Measurements from ENCODE around the gene GPR31.

GPR31 gene

GRCh38 chr6:167154291-167154690 lies 3.5 kb downstream of the GPR31 start:
- no peaks in the 10 kb centered on the region for H3K27me3 ChIP-seq
- no peaks in the 10 kb centered on the region for H3K36me3 ChIP-seq
- H3K4me1 ChIP-seq = no peaks in the 10 kb centered on the region

GRCh38 chr6:167153521-167153959 lies 4.2 kb downstream of the GPR31 start:
- no peak overlapping the region for H3K4me3 ChIP-seq (ENCODE audit: low read depth, low read length)
- H3K9me3 ChIP-seq = no peaks in the 10 kb centered on the region
- TF ChIP-seq CTCF (IDR thresholded peaks at IDR 0.05; ENCODE audit: low read depth, low read length) = no peak
- no peak for DNase-seq
- H3K36me3 ChIP-seq = no peaks in the 10 kb centered on the region
- H3K27me3 ChIP-seq = no peaks in the 10 kb centered on the region
- no peaks in the 10 kb centered on the region for H3K4me1 ChIP-seq

More at GRCh38 chr6:167154291-167154690, 3.5 kb downstream of the GPR31 start:
- H3K4me3 ChIP-seq (ENCODE audit: low read depth, low read length) = no peak overlapping the region
- H3K9me3 ChIP-seq = no peaks in the 10 kb centered on the region
- TF ChIP-seq CTCF (IDR thresholded peaks at IDR 0.05; ENCODE audit: low read depth, low read length) = no peak
- DNase-seq = no peak

- Histone ChIP-seq H3K9me3 (no peaks in the 10 kb centered on the region), H3K4me3 (ENCODE audit: low read depth, low read length) (no peak overlapping the region), H3K36me3 (no peaks in the 10 kb centered on the region), H3K4me1 (no peaks in the 10 kb centered on the region), H3K27me3 (no peaks in the 10 kb centered on the region)
- no peak for TF ChIP-seq CTCF (IDR thresholded peaks at IDR 0.05; ENCODE audit: low read depth, low read length)
- DNase-seq = no peak
These were observed 4.9 kb downstream of the GPR31 start for GRCh38 chr6:167152862-167153261.

GRCh38 chr6:167151648-167152047 lies 6.1 kb downstream of the GPR31 start:
- H3K4me1 ChIP-seq = no peaks in the 10 kb centered on the region
- TF ChIP-seq CTCF (IDR thresholded peaks at IDR 0.05; ENCODE audit: low read depth, low read length) = no peak
- no peaks in the 10 kb centered on the region for H3K36me3 ChIP-seq
- no peak for DNase-seq
- no peaks in the 10 kb centered on the region for H3K27me3 ChIP-seq
- H3K4me3 ChIP-seq (ENCODE audit: low read depth, low read length) = no peak overlapping the region
- H3K9me3 ChIP-seq = no peaks in the 10 kb centered on the region

GRCh38 chr6:167150941-167151549 lies 6.7 kb downstream of the GPR31 start:
- Histone ChIP-seq H3K27me3 (no peaks in the 10 kb centered on the region), H3K36me3 (no peaks in the 10 kb centered on the region), H3K9me3 (no peaks in the 10 kb centered on the region), H3K4me1 (no peaks in the 10 kb centered on the region), H3K4me3 (ENCODE audit: low read depth, low read length) (no peak overlapping the region)
- DNase-seq = no peak
- TF ChIP-seq CTCF (IDR thresholded peaks at IDR 0.05; ENCODE audit: low read depth, low read length) = no peak

- Histone ChIP-seq H3K27me3 (no peaks in the 10 kb centered on the region), H3K36me3 (no peaks in the 10 kb centered on the region), H3K4me1 (no peaks in the 10 kb centered on the region), H3K4me3 (ENCODE audit: low read depth, low read length) (no peak overlapping the region), H3K9me3 (no peaks in the 10 kb centered on the region)
- no peak for DNase-seq
- no peak for TF ChIP-seq CTCF (IDR thresholded peaks at IDR 0.05; ENCODE audit: low read depth, low read length)
These were observed 8.8 kb downstream of the GPR31 start for GRCh38 chr6:167148997-167149396.

Data from BE2C (cell line).